ENCODE results near the gene LRRC23. TPM values are rescaled to one million over a fixed set of nuclear protein-coding genes. Genes with fewer than 3 reads are reported as not detected.

The LRRC23 gene
- total and polyA plus RNA-seq, 2 of the 13 experiments (the other 11 are each of a cell fraction or from before 2014, with no cell fraction given): 6.0 to 7.8 TPM

DNA sequence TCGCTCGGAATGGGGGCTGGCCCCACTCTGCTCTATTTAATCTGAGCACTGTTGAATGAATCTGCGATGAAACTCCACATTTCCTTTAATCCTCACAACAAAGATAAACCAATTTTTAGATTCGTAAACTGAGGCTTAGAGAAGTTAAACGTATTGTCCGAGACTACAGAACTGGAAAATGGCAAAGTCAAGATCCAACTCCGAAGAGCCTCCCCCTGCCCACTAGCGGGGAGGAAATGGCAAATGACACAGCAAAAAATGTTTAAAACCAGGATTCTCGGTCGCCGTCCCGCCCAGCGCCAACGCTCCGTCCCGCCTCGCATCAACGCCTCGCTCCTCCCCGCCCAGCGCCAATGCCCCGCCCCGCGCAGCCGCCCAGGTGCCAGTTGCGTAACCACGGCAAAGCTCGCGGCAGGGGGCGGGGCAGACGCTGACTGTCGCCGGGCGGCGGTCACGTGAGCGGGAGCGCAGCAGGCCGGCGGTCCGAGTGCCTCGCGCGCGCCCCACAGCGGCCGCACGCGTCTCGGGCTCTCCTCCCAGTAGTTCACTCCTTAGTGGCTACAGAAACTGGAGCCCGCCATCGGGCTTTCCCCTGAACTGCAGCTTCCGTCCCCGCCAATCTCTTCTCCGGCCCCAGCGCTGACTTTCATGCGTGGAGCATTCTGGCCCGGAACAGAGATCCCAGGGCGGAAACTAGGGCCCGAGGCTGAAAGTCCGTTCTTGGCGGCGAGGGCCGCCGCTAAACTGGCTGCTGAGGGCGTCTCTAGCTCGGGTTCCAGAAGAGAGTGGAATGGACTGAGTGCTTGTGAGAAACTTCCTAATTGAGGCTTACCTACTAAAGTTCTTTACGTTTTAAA, 13.6 kb upstream of the LRRC23 start (continued):
- TF ChIP-seq RORA (CRISPR knock-in tag; IDR thresholded peaks at IDR 0.05): no peak
- TF ChIP-seq PRDM4 (CRISPR knock-in tag; IDR thresholded peaks at IDR 0.05; ENCODE audit: borderline replicate concordance): no peak
- TF ChIP-seq PLRG1 (conservative IDR thresholded peaks at IDR 0.05): no peak
- TF ChIP-seq MEF2D (CRISPR knock-in tag; IDR thresholded peaks at IDR 0.05): no peak; the same call in 1 of the 2 replicates
- TF ChIP-seq HNF4G (IDR thresholded peaks at IDR 0.05; ENCODE audit: borderline replicate concordance, low read depth, low read length): peak; percentile 14; the same call in 1 of the 2 replicates
- TF ChIP-seq HNF4G (CRISPR knock-in tag; IDR thresholded peaks at IDR 0.05; ENCODE audit: borderline replicate concordance, low read depth): no peak
- peak; percentile 93; the same call in 1 of the 2 replicates for TF ChIP-seq ZNF619 (CRISPR knock-in tag; IDR thresholded peaks at IDR 0.05)
- TF ChIP-seq ZNF552 (CRISPR knock-in tag; IDR thresholded peaks at IDR 0.05; ENCODE audit: borderline replicate concordance): 0 out of 2 replicates have a peak, but pooled peaks have one; percentile 43
- TF ChIP-seq POGK (CRISPR knock-in tag; conservative IDR thresholded peaks at IDR 0.05): peak; percentile 94
- peak; percentile 54; the same call in 1 of the 2 replicates for TF ChIP-seq ZMYM2 (CRISPR knock-in tag; IDR thresholded peaks at IDR 0.05)
- no peak for TF ChIP-seq PHB2 (IDR thresholded peaks at IDR 0.05; ENCODE audit: partially characterized antibody)
- TF ChIP-seq ZNF878 (CRISPR knock-in tag; IDR thresholded peaks at IDR 0.05): no peak
- TF ChIP-seq HOXA7 (CRISPR knock-in tag; IDR thresholded peaks at IDR 0.05): no peak
- peak; percentile 31; the same call in 1 of the 2 replicates for TF ChIP-seq BCL6 (CRISPR knock-in tag; IDR thresholded peaks at IDR 0.05)
- TF ChIP-seq GABPA (IDR thresholded peaks at IDR 0.05; ENCODE audit: low read depth, low read length): no peak
- no peak for TF ChIP-seq GABPA (CRISPR knock-in tag; IDR thresholded peaks at IDR 0.05; ENCODE audit: low read depth)
- TF ChIP-seq ZNF652 (CRISPR knock-in tag; IDR thresholded peaks at IDR 0.05; ENCODE audit: borderline replicate concordance, low read depth): peak; percentile 75; the same call in 1 of the 2 replicates
- TF ChIP-seq ZNF720 (CRISPR knock-in tag; IDR thresholded peaks at IDR 0.05): no peak
- TF ChIP-seq, protein P1, sequence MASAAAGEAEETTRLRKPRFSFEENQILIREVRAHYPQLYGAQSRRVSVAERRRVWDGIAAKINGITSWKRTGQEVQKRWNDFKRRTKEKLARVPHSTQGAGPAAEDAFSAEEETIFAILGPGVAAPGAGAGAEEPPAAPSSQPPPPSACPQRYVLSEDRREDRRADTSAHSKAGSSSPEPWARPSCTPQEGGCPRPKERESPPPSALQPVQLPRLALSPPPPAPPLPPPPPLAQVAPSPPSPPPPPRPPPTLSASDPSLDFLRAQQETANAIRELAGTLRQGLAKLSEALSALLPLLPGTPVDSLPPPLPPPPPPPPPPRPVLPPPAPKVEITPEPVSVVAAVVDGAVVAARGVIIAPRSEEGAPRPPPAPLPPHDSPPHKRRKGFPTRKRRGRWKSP (CRISPR knock-in tag; IDR thresholded peaks at IDR 0.05): peak; percentile 77
- TF ChIP-seq, protein P2, sequence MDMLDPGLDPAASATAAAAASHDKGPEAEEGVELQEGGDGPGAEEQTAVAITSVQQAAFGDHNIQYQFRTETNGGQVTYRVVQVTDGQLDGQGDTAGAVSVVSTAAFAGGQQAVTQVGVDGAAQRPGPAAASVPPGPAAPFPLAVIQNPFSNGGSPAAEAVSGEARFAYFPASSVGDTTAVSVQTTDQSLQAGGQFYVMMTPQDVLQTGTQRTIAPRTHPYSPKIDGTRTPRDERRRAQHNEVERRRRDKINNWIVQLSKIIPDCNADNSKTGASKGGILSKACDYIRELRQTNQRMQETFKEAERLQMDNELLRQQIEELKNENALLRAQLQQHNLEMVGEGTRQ (IDR thresholded peaks at IDR 0.05; ENCODE audit: low read depth, low read length): peak; percentile 90
- TF ChIP-seq, protein P2 (CRISPR knock-in tag; IDR thresholded peaks at IDR 0.05; ENCODE audit: borderline replicate concordance): peak; percentile 79; the same call in 1 of the 2 replicates
- TF ChIP-seq ISX (CRISPR knock-in tag; conservative IDR thresholded peaks at IDR 0.05): 0 out of 2 replicates have a peak, but pooled peaks have one; percentile 47
- no peak for TF ChIP-seq ZNF7 (CRISPR knock-in tag; IDR thresholded peaks at IDR 0.05)
